Lung (tissue), 12 donors: ENCODE results near the gene CELSR3. TPM values are rescaled to one million over a fixed set of nuclear protein-coding genes. Genes with fewer than 3 reads are reported as not detected.

ENCODE experiments used
- ATAC-seq: fragments of 200-7000 bp; cut with Tn5 transposase; one replicate; pipeline ENCODE4 v1.9.1; 2020; ENCODE audit warnings: moderate number of reproducible peaks; ENCODE audit not compliant: insufficient read depth, low FRiP score
- DNase-seq, 3 donors: peaks; one replicate each; pipeline ENCODE4 v3.0.0-alpha.2; 2013 to 2017
- H3K27ac ChIP-seq, 2 donors: one replicate each; pipeline ENCODE4 v1.5.1; 2013; ENCODE audit warnings: mild to moderate bottlenecking in 2 of 2, moderate library complexity in 2 of 2, control low read depth in 1 of 2, inconsistent platforms in 1 of 2, low read depth in 1 of 2, low read length in 1 of 2
- H3K27me3 ChIP-seq, 3 donors: one replicate each; pipeline ENCODE4 v1.5.1; 2013; ENCODE audit warnings: low read length in 2 of 3; ENCODE audit not compliant: control insufficient read depth in 3 of 3, insufficient read depth in 3 of 3
- H3K36me3 ChIP-seq, 4 donors: one replicate each; pipeline ENCODE4 v1.5.1; 2013; ENCODE audit warnings: low read length in 4 of 4, mild to moderate bottlenecking in 1 of 4, moderate library complexity in 1 of 4; ENCODE audit not compliant: control insufficient read depth in 4 of 4, insufficient read depth in 4 of 4
- H3K4me1 ChIP-seq, 5 donors: one replicate each; pipeline ENCODE4 v1.5.1; 2013; ENCODE audit warnings: low read length in 5 of 5, mild to moderate bottlenecking in 2 of 5, moderate library complexity in 1 of 5; ENCODE audit not compliant: control insufficient read depth in 5 of 5, insufficient read depth in 5 of 5
- H3K4me3 ChIP-seq: one replicate; pipeline ENCODE4 v1.5.1; 2013; ENCODE audit warnings: mild to moderate bottlenecking, control low read depth, moderate library complexity
- H3K9ac ChIP-seq, 2 donors: one replicate each; pipeline ENCODE4 v1.5.1; 2013; ENCODE audit warnings: low read length in 2 of 2, control low read depth in 1 of 2; ENCODE audit not compliant: insufficient read depth in 1 of 2
- H3K9me3 ChIP-seq, 4 donors: one replicate each; pipeline ENCODE4 v1.5.1; 2013; ENCODE audit warnings: low read length in 3 of 4, mild to moderate bottlenecking in 1 of 4, moderate library complexity in 1 of 4; ENCODE audit not compliant: control insufficient read depth in 4 of 4, insufficient read depth in 3 of 4
- CTCF ChIP-seq: IDR thresholded peaks from 2 replicates; pipeline ENCODE4 v1.5.1; 2012; ENCODE audit warnings: mild to moderate bottlenecking; ENCODE audit errors: control extremely low read depth, extremely low read depth
- WGBS, 2 donors: extraction: QIAGEN DNeasy Blood & Tissue Kit; methylation state at CpG; one replicate each; pipeline ENCODE4 v1.1.7; 2013; 5-methylcytosine and 5-hydroxymethylcytosine counted together
- polyA plus RNA-seq, 2 donors: library from polyadenylated mRNA; stranded (reverse); fragments of 200-250 nt; gene quantifications; one replicate each; pipeline ENCODE4 v1.2.1, GENCODE V29; 2013
- total RNA-seq, 2 donors: library from RNA; depleted of rRNA in 1 of 2; stranded (reverse); fragments of >200 nt in 1 of 2; gene quantifications; one replicate each; pipeline ENCODE4 v1.2.1, GENCODE V29; 2014 to 2021
- donor health status: control.
- donor health status: control.
- donor health status: Bipolar disorder and iron deficiency.
- donor health status: healthy.
- donor health status: DM: yes; HTN: yes; CAD: no.

CELSR3 gene
- total and polyA plus RNA-seq, 4 donors, result 0.71 to 2.0 (median 1.4) TPM

DNA sequence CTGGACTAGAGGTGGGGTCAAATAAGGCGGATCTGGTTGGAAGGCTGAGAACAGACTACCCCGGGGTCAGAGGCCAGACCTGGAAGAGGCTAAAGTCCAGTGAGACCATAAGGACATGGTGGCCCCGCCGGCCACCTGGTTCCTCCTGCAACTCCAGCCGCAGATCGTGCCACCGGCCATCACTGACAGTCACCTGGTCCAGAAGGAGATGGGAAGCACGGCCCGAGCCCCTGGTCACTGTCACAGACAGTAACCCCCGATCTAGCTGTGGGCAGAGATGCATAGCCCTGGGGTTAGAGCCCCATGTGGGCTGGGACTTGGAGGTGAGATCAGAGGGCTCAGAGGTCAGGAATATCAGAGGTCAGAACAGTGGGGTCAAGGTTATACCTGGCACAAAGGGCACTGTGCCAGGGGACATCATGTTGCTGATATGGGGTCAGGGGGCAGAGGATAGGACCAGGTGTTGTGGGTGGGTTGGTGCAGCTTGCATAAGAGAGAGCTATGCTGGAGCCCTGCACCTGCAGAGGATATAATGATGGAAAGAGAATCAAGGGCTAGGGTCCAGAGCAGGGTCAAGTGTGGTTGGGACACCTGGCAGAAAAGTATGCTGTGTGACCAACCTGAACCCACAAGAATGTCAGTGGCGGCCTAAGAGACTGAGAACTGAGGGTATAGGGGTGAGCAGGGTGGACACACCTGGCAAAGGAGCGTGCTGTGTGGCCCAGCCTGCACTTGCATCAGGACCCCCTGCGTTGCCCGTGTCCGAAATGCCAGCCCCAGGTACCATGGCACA lies 9.6 kb downstream of the CELSR3 start:
- ATAC-seq (no peak), DNase-seq (no peak)

DNA sequence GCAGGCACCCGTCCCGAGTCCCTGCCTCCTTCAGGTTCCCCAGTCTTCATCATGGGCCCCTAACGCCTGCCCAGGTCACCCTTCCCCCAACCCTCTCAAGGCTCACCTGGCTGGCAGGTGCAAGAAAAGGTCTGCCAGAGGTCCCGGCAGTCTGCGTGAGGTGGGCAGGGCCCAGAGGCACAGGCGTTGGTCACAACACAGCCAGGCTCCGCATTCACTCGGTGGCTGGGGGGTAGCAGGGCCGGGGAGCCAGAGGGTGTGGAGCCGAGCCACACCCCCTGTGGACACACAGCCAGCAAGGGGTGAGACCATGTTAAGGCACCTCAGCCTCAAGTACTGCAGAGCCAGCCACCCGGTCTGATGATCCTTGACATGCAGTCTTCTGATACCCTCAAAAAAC lies 10.9 kb downstream of the CELSR3 start:
- Histone ChIP-seq H3K27me3 (peaks cover 0 to 1% (median 0%) of the 10 kb centered on the region in 3 donors), H3K27ac (no peak overlapping the region), H3K9me3 (no peaks in the 10 kb centered on the region), H3K4me1 (peaks cover 0 to 10% (median 4%) of the 10 kb centered on the region in 5 donors), H3K36me3 (no peaks in the 10 kb centered on the region), H3K4me3 (no peak overlapping the region), H3K9ac (no peak overlapping the region)
- no peak for ATAC-seq
- 81 to 90% methylated on average over 11 of the region's 11 CpGs for WGBS, 2 donors
- DNase-seq, result no peak
- TF ChIP-seq CTCF, result no peak

More for the DNA sequence above, 9.6 kb downstream of the CELSR3 start:
- no peak overlapping the region for H3K4me3 ChIP-seq
- WGBS, 2 donors, result 97% methylated on average over 15 of the region's 15 CpGs
- H3K4me1 ChIP-seq, result peaks cover 0 to 14% (median 4%) of the 10 kb centered on the region in 5 donors
- no peaks in the 10 kb centered on the region for H3K9me3 ChIP-seq
- H3K27me3 ChIP-seq, result peaks cover 0 to 6% (median 0%) of the 10 kb centered on the region in 3 donors
- TF ChIP-seq CTCF, result no peak
- H3K27ac ChIP-seq, result no peak overlapping the region
- H3K36me3 ChIP-seq, result no peaks in the 10 kb centered on the region
- H3K9ac ChIP-seq, result no peak overlapping the region

DNA sequence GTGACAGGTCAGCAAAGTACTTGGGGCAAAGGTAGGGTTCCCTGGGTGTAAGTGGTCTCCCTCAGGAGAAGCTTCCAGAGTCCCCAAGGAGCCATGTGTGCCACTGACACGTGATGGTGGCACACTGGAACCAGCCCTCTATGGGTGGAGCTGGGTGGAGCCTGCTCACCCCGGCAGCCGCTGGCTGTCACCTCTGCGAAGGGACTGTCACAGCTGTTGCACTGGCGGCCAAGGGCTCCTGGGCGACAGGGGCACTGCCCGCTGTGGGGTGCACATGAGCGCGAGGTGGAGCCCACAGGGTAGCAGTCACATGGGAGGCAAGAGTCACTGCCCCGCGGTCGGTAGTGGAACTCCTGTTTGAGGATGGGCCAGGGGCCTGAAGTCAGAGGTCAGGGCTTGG lies 12.0 kb downstream of the CELSR3 start:
- Histone ChIP-seq H3K27ac (no peak overlapping the region), H3K4me1 (peaks cover 0 to 3% (median 0%) of the 10 kb centered on the region in 5 donors), H3K36me3 (no peaks in the 10 kb centered on the region), H3K4me3 (no peak overlapping the region), H3K9ac (no peak overlapping the region), H3K9me3 (no peaks in the 10 kb centered on the region), H3K27me3 (no peaks in the 10 kb centered on the region)
- ATAC-seq, result no peak
- DNase-seq, result no peak
- WGBS, 2 donors, result 89 to 92% methylated on average over 12 of the region's 12 CpGs
- no peak for TF ChIP-seq CTCF
